C4-2B (cell line): ENCODE measurements around the gene PUSL1.

ENCODE experiments used
- H3K27ac ChIP-seq: fragments of 450-650 bp; 2 replicates; pipeline ENCODE4 v1.5.1; 2017
- ZFX ChIP-seq: fragments of 450-650 bp; IDR thresholded peaks from 2 replicates; pipeline ENCODE4 v1.6.1; 2017
- TF ChIP-seq, protein P1 (sequence below): fragments of 450-650 bp; conservative IDR thresholded peaks from 2 replicates; pipeline ENCODE4 v1.5.1; 2017; ENCODE audit warnings: mild to moderate bottlenecking

Gene PUSL1

DNA sequence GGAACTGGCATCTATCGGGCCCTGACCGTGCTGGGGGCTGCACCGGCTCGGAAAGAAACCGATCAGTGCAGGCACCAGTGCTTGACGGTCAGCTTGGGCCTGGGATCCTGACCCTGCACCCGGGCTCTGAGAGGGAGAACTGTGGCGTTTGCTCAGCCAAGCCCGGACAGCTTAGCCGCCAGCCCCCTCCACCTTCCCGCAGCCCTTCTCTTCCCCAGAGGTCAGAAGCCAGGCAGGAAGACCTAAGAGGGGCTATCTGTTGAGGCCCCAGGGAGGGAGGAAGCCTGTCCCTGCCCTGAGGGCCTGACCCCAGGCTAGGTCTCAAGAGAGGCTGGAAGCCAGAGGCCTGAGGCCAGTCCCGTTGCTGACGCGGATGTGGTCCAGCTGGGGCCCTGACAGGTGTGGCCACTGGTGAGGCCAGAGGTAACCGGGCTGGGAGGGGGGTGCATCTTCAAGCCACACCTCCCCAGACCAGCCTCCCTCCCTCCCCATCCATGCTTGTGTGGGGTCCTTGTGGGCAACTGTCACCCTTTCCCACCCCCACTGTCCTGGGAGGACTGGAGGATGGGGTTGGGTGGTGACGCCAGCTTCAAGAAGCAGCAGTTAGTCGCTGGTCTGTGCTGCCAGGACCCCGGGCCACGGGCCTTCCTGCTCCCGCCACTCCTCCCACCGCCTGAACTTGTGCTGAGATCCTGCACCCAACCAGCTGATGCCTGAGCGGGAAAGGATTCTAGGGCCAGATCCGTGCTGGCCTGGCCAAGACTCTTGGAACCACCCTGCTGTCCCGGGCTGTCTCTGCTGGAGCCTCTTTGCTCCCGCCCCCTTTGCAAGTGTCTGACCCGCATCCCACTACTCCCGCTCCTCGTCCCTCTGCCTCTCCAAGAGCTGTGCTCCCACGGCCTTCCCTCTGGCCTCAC lies 43.4 kb downstream of the PUSL1 start:
- TF ChIP-seq ZFX = no peak
- TF ChIP-seq, protein P1, sequence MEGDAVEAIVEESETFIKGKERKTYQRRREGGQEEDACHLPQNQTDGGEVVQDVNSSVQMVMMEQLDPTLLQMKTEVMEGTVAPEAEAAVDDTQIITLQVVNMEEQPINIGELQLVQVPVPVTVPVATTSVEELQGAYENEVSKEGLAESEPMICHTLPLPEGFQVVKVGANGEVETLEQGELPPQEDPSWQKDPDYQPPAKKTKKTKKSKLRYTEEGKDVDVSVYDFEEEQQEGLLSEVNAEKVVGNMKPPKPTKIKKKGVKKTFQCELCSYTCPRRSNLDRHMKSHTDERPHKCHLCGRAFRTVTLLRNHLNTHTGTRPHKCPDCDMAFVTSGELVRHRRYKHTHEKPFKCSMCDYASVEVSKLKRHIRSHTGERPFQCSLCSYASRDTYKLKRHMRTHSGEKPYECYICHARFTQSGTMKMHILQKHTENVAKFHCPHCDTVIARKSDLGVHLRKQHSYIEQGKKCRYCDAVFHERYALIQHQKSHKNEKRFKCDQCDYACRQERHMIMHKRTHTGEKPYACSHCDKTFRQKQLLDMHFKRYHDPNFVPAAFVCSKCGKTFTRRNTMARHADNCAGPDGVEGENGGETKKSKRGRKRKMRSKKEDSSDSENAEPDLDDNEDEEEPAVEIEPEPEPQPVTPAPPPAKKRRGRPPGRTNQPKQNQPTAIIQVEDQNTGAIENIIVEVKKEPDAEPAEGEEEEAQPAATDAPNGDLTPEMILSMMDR = no peak
- peak overlapping the region; percentile 86 for H3K27ac ChIP-seq

GRCh38 chr1:1352786-1353388 lies 44.5 kb downstream of the PUSL1 start:
- TF ChIP-seq ZFX = no peak
- TF ChIP-seq, protein P1 = no peak

DNA sequence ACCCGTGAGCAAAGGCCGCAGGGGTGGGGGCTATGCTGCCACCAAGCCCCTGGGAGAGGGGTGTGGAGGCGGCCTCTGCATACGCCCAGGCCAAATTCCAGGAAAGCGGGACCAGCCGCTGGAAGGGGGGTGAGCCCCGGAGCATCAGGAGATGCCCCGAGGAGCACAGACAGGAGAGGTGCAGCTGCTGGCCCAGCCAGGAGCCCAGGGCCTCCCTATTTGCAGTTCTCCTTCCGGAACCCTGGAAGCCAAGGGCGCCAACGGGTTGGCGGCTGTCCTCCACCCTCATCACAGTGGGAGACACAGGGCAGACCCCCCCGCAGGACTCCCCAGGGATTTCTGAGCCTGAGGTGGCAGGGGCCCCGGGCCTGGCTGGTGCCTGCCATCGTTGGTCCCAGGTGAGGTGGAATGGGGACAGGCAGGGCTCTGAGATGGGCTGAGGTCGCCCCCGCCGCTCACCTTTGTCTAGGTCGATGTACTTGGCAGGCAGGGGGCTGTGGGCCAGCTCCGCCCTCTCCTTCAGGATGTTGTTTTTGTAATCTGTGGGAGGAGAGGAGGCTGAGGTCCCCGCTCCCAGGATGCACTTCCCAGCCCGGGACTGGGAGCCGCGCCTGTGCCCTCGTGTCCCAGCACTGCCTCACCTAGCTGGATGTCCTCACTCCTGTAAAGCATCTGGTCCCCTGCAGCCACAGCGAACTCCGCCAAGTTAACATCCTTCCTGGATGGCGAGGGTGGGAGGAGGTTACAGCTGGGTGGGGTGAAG lies 45.2 kb downstream of the PUSL1 start:
- peak overlapping the region; percentile 86 for H3K27ac ChIP-seq
- TF ChIP-seq, protein P1 = no peak
- no peak for TF ChIP-seq ZFX

More at GRCh38 chr1:1352786-1353388, 44.5 kb downstream of the PUSL1 start:
- peak overlapping the region; percentile 86 for H3K27ac ChIP-seq

DNA sequence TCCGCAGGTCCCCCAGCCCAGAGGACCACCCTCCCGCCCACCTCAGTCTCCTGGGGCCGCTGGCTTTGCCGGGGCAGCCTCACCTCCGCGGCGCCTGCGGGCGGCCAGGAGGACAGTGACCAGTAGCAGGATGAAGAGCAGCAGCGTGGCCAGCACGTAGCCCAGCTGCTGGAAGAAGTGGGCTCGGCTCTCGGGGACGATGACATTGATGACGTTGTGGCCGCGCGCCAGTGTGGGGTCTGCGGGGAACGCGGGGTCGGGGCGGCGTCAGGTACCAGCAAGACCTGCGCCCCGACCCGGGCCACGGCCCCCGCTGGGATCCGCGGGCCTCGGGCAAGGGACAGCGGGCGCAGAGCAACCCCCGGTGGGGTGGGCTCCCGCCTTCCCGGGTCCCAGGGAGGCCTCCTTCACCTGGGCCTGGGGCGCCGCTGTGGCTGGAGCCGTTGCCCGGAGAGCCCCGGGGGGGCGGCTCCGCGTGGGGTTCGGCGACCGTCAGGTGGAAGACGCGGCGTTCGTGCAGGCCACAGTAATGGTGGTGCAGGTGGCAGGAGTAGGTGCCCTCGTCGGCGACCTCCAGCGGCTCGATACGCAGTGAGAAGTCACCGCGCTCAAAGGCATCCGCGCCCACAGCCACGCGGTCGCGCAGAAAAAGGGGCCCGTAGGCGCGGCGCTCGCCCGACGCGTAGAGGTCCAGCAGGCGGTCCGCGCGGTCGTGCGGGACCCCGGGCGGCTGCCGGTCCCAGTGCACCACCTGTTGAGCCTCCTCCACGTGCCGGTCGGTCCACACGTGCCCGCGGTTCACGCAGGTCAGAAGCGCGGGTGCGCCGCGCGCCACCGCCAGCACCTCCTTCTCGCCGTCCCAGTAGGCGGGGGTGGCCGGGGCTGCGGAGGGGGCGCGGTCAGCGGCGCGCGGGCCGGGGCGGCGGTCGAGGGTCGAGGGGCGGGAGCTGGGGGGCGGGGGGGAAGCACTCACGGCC lies 46.2 kb downstream of the PUSL1 start:
- TF ChIP-seq, protein P1 = no peak
- peak; percentile 23; the same call in 1 of the 2 replicates for TF ChIP-seq ZFX
- peak overlapping the region; percentile 86 for H3K27ac ChIP-seq

DNA sequence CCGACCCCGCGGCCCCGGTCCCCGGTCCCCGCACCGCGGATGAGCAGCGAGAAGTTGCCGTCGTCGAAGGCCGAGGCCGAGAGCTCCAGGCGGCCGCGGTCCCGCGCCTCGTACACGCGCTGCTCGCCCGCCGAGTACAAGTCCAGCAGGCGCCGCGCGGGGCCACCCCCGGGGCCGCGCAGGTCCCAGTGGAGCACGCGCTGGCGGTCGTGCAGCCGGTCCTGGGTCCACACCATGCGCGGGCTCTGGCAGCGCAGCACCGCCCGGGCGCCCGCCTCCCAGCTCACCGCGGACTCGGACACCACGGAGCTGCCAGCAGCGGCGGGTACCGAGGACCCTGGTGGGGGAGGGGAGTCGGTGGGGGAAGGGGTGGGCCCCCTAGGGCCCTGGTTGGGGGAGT lies 47.0 kb downstream of the PUSL1 start:
- peak overlapping the region; percentile 86 for H3K27ac ChIP-seq
- TF ChIP-seq ZFX = peak; percentile 27; the same call in 1 of the 2 replicates
- TF ChIP-seq, protein P1 = no peak

DNA sequence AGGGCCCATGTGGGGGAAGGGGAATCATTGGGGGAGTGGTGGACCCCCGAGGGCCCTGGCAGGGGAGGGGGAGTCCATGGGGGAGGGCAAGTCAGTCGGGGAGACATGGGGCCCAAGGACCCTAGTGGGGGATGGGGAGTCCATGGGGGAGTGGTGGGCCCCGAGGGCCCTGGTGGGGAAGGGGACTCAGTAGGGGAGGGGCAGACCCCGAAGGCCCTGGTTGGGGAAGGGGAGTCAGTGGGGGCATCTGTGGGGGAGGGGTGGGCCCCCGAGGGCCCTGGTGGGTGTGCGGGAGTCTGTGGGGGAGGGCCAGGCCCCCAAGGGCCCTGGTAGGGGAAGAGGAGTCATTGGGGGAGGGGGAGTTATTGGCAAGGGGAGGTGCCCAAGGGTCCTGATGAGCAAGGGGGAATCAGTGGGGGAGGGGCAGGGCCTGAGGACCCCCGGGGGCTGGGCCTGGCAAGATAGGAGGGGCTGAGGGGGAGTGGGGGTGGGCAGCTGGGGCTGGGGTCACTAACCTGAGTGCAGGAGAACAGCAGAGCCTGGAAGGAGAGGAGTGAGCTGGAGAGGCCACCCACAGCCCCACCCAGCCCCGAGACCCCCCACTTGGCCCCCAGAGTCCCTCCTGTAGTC lies 47.9 kb downstream of the PUSL1 start:
- TF ChIP-seq, protein P1 = no peak
- TF ChIP-seq ZFX = no peak
- peak overlapping the region; percentile 86 for H3K27ac ChIP-seq
